NOMO-1 treated with dmso at 0.1 percent for 144 hours (cell line): ENCODE results near the gene ITPR3.

Experiments used
- DNase-seq: peaks from one replicate; lab custom pipeline; 2025; ENCODE audit not compliant: unreplicated experiment; lab: John Stamatoyannopoulos, UW

ITPR3 gene

GRCh38 chr6:33633462-33634158 lies 12.5 kb downstream of the ITPR3 start:
- peak; percentile 8 for DNase-seq

DNA sequence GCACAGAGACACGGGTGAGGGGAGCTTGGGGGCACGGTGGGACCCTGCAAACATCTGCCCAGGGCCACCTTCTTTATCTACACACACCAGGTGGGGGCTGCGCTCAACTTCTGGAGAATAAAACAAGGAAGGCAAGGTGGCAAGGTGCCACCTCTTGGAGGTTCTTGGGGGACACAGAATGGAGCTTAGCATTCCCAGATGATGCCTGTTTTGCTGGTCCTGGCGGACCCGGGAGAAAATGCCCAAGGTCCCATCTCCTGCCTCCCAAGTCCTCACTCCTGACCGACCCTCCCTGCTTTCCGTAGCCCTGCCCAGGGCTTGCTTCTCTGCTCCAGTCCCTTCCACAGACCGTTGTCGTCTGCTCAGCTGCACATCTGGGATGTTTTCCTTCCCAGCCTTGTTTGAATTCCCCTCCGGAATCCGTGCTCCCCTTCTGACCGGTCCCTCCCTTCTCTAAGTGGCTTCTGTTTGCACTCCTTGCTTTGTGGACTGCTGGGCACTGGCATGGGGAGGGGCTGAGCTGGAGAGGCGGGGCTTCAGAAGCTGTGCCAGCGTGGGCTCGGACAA lies 13.1 kb downstream of the ITPR3 start:
- DNase-seq = no peak

- DNase-seq = no peak
Measured at GRCh38 chr6:33634946-33635345, 13.8 kb downstream of the ITPR3 start.

- DNase-seq = no peak
Measured at GRCh38 chr6:33636655-33637054, 15.5 kb downstream of the ITPR3 start.

DNA sequence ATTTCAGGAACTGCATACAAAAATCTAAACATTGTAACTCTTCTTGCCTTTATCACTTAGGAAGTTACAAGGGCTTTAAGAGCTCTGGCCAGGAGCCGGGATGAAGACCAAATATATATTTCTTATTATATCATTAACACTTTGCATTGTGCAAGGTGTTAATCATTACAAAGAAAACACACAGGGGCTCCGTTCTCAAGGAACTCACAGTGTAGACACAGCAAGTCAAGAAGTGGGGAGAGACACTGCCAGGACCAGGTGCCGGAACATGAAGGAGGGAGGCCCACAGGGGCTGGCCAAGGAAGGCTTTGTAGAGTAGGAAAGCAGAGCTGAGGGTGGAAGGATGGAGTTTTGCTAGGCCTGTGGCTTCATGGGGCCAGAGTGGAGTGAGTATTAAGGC lies 17.4 kb downstream of the ITPR3 start:
- no peak for DNase-seq

DNA sequence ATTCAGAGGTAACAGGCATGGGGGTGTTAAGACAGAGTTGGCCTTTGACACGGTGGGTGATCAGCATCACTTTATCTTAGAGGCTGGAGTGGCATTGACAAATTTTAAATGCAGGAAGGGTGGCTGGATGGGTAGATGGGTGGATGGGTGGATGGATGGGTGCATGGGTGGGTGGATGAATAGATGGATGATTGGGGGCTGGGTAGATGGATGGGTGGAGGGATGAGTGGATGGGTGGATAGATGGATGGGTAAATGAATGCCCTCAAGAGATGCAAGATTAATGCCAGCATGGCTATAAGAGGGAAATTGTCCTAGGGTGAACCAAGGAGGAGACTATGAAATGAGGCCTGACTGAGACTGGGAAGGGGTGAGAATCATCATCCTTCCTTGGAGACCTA lies 18.4 kb downstream of the ITPR3 start:
- no peak for DNase-seq

DNA sequence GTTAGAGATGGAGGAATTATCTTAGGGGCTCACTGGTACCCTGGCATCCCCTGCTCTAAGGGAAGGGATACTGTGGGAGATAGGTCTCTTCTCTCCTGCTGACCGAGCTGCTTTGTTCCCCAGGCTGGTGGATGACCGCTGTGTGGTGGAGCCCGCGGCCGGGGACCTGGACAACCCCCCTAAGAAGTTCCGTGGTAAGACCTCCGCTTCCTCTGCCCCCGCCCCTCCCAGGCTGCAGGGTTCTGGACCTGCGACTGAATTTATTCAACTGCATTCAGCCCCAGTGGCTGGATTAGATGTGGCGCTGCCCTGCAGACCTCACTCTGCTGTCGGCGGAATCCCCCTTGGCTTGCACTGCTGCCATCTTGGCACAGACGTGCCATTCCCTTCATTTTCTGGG lies 19.2 kb downstream of the ITPR3 start:
- no peak for DNase-seq

DNA sequence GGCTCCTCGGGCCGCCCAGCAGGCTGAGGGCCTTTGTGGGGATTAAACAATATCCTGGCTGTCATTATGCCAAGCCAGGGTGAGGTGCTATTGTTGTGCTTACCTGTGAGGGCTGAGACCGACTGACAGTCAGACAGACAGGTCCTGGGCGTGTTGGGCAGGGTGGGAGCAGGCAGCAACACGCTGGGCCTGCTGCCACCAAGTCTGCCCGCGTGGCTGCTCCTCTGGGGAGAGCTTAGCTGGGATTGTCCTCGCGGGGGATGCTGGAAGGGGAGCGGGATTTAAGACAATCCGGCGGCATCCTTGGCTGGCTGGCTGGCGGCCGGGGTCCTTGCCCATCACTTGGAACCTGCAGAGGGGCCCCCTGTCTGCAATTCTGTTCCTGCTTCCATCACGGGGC lies 20.0 kb downstream of the ITPR3 start:
- DNase-seq = no peak

DNA sequence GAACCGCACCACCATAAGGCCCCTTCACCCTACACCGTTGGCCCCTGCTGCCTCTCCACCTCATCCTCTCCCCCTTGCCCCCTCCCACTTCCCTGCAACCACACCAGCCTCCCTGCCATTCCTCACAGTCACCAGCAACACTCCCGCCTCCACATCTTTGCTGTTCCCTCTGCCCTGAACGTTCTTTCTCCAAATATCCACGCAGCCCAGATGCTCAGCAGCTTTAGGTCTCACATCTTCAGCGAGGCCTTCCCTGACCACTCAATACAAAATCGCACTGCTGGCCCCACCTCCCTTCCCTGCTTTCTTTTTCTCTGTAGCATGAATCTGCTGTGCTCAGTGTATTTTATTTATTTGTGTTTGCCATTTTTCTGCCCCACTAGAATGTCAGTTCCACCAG lies 20.5 kb downstream of the ITPR3 start:
- DNase-seq = no peak

DNA sequence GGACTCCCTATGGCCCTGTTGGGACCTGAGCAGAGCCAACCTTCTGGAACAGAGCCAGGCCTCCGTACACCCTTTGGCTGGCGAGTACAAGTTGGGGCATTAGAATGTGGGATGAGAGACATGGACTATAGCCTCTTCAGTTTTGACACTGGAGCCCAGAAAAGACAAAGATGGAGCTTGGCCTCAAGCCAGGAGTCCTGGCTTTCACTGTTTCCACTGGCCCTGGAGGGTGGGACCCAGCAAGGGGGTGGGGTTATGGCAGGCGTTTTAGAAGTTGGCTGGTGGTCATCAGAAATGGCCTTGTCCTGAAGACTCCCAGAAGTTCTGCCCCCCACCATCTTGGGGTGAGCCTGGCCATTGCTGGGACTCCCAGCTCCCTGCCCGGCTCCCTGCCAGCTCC lies 21.8 kb downstream of the ITPR3 start:
- no peak for DNase-seq

GRCh38 chr6:33651403-33651802 lies 30.3 kb downstream of the ITPR3 start:
- DNase-seq = no peak

DNA sequence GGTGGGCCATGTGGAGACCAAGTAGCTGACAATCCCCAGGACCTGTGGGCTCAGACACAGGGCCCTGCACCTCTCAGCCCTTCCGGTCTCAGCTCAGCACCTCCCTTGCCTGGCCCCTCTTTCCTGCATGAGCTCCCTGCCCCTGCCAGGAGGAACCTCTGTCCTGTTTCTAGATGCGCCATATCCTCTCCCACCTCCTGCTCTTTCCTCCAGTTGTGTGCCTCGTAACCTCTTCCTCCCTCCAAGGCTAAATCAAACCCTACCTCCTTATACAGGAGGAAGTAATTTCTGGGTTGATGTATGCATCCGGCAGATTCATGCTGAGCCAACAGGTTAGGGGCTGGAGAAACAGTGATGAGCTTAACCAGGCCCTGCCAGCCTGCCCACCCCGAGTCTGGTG lies 30.9 kb downstream of the ITPR3 start:
- no peak for DNase-seq

- no peak for DNase-seq
Measured at GRCh38 chr6:33654831-33655554, 33.9 kb downstream of the ITPR3 start.

DNA sequence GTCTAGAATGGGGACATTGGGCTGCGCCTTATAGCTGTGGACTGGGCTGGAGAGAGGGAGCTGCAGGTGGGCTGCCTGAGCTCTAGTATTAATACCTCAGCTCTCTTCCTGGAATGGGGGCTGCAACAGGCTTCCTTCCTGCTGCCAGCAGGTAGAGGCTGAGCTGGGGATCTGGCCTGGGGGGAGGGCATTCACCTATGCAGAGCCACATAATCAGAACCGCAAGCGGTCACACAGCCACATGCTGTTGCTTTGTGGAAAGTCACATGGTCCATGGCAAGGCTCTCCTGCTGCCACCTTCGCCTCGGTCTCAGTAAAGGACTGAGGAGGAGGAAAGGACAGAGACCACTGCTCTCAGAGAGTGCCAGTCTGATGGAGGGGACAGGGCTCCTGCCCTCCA lies 35.7 kb downstream of the ITPR3 start:
- no peak for DNase-seq

DNA sequence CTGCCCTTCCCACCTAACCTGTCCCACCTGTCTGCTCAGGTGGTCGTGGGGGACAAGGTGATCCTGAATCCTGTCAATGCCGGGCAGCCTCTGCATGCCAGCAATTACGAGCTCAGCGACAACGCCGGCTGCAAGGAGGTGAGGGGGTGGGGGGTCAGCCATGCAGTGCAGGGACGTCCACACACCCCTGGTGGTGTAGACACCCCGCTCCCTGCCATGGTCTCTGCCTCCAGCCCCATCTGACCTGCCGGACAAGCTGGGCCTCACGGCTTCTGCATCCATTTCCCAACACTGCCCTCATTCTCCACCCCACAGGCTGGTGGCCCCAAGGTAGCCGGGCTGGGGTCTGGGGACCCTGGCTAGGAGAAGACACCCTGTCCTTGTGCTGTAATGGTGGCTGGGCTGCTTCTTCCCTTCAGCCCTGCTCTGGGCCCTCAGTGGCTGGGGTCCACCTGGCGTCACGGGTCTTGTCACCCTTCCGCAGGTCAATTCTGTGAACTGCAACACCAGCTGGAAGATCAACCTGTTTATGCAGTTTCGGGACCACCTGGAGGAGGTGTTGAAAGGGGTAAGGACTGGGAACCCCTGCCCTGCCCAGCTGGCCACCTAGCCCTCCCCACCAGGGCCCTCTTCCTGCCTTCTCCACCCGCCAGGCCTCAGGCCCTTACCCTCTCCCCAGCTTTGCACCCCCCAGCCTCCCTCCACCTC lies 38.0 kb downstream of the ITPR3 start:
- no peak for DNase-seq

- DNase-seq = no peak
Measured at GRCh38 chr6:33659986-33660385, 38.9 kb downstream of the ITPR3 start.

- DNase-seq = no peak
Measured at GRCh38 chr6:33661106-33661838, 40.1 kb downstream of the ITPR3 start.

DNA sequence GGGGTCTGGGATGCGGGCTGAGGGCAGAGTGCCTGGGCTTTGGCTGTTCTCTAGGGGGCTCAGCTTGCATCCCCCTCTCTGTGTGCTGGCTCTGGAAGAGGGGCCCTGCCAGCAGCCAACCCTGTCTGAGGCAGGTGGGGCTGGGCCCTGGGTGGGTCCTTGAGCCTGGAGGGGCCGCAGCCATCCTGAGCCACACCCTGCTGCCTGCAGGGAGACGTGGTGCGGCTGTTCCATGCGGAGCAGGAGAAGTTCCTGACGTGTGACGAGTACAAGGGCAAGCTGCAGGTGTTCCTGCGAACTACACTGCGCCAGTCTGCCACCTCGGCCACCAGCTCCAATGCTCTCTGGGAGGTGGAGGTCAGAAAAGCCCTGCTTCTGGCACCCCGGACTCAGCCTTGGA lies 41.2 kb downstream of the ITPR3 start:
- no peak for DNase-seq

- no peak for DNase-seq
Measured at GRCh38 chr6:33663028-33663427, 41.9 kb downstream of the ITPR3 start.

- DNase-seq = no peak
Measured at GRCh38 chr6:33663727-33664449, 42.8 kb downstream of the ITPR3 start.
